HEK293 (cell line): Measurements from ENCODE around the gene CCSER1.

Source experiments
- GLIS2 ChIP-seq: fragments of 450-650 bp; formaldehyde crosslinking; IDR thresholded peaks from 2 replicates; pipeline ENCODE4 v1.5.1; 2016; ENCODE audit warnings: missing biosample characterization, missing genetic modification characterization
- OVOL3 ChIP-seq: fragments of 450-650 bp; formaldehyde crosslinking; IDR thresholded peaks from 2 replicates; pipeline ENCODE4 v1.5.1; 2016; ENCODE audit warnings: missing biosample characterization, missing genetic modification characterization
- ZNF530 ChIP-seq: fragments of 450-650 bp; formaldehyde crosslinking; IDR thresholded peaks from 2 replicates; pipeline ENCODE4 v1.5.1; 2016; ENCODE audit warnings: low read depth, missing biosample characterization, missing genetic modification characterization
- ZNF585B ChIP-seq: fragments of 450-650 bp; formaldehyde crosslinking; IDR thresholded peaks from 2 replicates; pipeline ENCODE4 v1.5.1; 2016; ENCODE audit warnings: missing biosample characterization, missing genetic modification characterization
- TF ChIP-seq, protein P1 (sequence below): fragments of 450-650 bp; formaldehyde crosslinking; IDR thresholded peaks from 2 replicates; pipeline ENCODE4 v1.5.1; 2016; ENCODE audit warnings: missing biosample characterization, missing genetic modification characterization

GRCh38 chr4:91099666-91100065 is 972.5 kb downstream of the CCSER1 start:
- TF ChIP-seq OVOL3: no peak
- TF ChIP-seq, protein P1, sequence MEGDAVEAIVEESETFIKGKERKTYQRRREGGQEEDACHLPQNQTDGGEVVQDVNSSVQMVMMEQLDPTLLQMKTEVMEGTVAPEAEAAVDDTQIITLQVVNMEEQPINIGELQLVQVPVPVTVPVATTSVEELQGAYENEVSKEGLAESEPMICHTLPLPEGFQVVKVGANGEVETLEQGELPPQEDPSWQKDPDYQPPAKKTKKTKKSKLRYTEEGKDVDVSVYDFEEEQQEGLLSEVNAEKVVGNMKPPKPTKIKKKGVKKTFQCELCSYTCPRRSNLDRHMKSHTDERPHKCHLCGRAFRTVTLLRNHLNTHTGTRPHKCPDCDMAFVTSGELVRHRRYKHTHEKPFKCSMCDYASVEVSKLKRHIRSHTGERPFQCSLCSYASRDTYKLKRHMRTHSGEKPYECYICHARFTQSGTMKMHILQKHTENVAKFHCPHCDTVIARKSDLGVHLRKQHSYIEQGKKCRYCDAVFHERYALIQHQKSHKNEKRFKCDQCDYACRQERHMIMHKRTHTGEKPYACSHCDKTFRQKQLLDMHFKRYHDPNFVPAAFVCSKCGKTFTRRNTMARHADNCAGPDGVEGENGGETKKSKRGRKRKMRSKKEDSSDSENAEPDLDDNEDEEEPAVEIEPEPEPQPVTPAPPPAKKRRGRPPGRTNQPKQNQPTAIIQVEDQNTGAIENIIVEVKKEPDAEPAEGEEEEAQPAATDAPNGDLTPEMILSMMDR (tag by site-specific recombination): no peak
- no peak for TF ChIP-seq GLIS2
- TF ChIP-seq ZNF585B (tag by site-specific recombination): no peak
- no peak for TF ChIP-seq ZNF530 (tag by site-specific recombination)
